ENCODE measurements around the gene GABARAPL2.

GABARAPL2 gene

GRCh38 chr16:75624921-75625334 is 58.7 kb downstream of the GABARAPL2 start:
- no peak overlapping the region for H3K4me3 ChIP-seq (ENCODE audit: low read depth, low read length)
- no peak for TF ChIP-seq CTCF (IDR thresholded peaks at IDR 0.05; ENCODE audit: low read depth, low read length)

DNA sequence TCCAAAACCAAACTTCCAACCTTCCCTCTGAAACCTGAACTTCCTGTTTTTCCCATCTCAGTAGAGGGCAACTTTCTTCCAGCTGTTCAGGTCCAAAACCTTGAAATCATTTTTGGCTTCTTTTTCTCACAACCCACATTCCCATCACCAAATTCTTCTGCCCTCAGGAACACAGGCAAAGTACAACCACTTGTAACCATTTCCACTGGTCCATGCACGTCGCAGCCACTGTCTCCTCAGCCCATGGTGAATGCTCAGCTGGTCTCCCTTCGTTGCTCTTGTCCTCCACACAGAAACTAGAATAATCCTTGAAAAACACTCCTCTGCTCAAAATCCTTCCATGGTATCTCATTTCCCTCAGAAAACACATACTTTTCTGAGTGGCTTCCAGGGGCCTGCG is 60.6 kb downstream of the GABARAPL2 start:
- H3K4me3 ChIP-seq (ENCODE audit: low read depth, low read length): no peak overlapping the region
- TF ChIP-seq CTCF (IDR thresholded peaks at IDR 0.05; ENCODE audit: low read depth, low read length): no peak
